ENCODE data around the gene SERPINB1.

- TF ChIP-seq CTCF (IDR thresholded peaks at IDR 0.05) = no peak
- no peak for TF ChIP-seq POLR2A (IDR thresholded peaks at IDR 0.05)
Observed at GRCh38 chr6:2807342-2808090, 34.1 kb downstream of the SERPINB1 start.

Data from uterus (tissue), 2 donors.